ENCODE measurements around the gene PRPH2.
"Not testable (repeated sequence)": the region's sequence is repeated elsewhere in the genome, so short reads cannot be mapped to it uniquely, and the experiment has no call there.

PRPH2 gene

GRCh38 chr6:42742116-42742894 is 19.9 kb upstream of the PRPH2 start:
- no peak for DNase-seq

DNA sequence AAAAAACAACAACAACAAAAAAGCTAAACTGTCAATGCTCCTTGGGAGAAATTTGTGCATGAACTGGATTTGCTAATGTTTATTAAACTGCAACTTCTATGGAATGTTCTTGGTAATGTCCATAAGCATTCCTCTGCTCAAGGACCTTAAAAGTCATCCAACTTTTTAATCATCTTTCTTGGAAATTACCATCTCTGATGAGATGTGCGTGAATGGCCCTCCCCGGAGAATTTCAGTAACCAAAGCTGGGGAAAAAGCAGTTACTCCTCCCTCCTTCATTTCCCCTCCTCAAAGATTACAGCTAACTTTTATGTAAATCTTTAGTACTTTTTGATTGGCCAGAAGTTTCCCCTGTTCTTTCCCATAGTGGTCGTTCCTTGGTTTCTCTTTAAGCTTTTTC is 18.3 kb upstream of the PRPH2 start:
- DNase-seq, result no peak

DNA sequence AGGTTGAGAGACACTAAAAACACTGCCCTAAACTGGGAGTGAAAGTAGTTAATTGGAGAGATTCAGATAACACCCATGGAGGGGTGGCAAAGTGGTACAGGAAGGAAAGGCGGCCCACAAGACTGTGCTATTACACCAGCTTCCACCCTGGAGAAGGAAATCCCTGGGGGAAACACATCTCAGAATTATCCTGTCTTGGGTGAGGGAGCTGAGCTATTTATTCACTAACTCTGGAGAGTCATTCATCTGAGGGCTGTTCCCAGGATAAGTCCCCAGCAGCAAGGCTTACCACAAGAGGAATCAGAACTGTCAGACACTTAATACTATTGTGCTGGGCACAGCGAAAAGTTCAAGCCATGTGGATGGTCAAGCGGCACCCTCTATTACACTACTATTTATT is 13.6 kb upstream of the PRPH2 start:
- DNase-seq, result no peak

DNA sequence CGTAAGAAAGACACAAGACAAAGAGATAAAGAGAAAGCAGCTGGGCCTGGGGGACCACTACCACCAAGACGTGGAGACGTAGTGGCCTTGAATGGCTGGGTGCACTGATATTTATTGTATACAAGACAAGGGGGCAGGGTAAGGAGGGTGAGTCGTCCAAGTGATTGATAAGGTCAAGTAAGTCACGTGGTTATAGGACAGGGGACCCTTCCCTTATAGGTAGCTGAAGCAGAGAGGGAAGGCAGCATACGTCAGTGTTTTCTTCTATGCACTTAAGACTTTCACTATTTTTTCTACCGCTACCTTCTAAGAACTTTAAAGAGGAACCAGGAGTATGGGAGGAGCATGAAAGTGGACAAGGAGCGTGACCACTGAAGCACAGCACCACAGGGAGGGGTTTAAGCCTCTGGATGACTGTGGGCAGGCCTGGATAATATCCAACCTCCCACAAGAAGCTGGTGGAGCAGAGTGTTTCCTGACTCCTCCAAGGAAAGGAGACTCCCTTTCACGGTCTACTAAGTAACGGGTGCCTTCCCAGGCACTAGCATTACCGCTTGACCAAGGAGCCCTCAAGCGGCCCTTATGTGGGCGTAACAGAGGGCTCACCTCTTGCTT is 11.6 kb upstream of the PRPH2 start:
- DNase-seq, result peak in 1 of 2 donors; percentile 16

GRCh38 chr6:42729731-42730130 is 7.3 kb upstream of the PRPH2 start:
- DNase-seq, result no peak

- DNase-seq, result no peak
Observed at GRCh38 chr6:42727627-42728026, 5.2 kb upstream of the PRPH2 start.

- DNase-seq, result no peak
Observed at GRCh38 chr6:42727087-42727611, 4.8 kb upstream of the PRPH2 start.

GRCh38 chr6:42726485-42727086 is 4.2 kb upstream of the PRPH2 start:
- DNase-seq, result peak; percentile 83 to 86

DNA sequence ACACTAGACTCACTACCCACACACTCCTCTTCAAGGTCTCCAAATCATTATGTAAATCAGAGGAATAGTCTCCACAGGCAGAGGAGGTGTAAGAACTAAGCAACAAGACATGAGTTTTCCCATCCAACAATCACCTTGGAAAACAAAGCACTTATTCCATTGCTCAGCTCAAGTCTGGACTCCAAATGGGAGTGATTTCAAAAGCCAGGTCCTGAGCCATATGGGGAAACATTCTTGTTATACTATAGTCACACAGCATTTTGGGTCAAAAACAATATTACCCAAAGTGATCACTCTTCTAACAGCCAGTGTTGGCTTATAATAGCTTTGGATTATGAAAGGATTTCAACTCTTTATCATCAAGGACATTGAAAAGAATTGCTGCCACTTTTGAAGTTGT is 3.6 kb upstream of the PRPH2 start:
- DNase-seq, result peak in 1 of 2 donors; percentile 8

DNA sequence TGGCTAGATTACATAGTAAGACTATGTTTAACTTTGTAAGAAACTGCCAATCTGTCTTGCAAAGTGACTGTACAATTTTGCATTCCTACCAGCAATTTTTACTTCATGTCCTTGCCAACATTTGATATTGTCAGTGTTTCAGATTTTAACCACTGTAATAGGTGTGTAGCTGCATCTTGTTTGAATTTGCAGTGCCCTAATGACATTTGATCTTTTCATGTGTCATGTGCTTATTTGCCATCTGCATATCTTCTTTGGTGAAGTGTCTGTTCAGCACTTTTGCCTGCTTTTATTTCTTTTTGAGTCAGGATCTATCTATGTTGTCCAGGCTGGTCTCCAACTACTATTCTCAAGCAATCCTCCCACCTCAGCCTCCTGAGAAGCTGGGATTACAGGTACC is 2.4 kb upstream of the PRPH2 start:
- DNase-seq, result no peak

- DNase-seq, result no peak
Observed at GRCh38 chr6:42720739-42721138, 1.7 kb downstream of the PRPH2 start.

DNA sequence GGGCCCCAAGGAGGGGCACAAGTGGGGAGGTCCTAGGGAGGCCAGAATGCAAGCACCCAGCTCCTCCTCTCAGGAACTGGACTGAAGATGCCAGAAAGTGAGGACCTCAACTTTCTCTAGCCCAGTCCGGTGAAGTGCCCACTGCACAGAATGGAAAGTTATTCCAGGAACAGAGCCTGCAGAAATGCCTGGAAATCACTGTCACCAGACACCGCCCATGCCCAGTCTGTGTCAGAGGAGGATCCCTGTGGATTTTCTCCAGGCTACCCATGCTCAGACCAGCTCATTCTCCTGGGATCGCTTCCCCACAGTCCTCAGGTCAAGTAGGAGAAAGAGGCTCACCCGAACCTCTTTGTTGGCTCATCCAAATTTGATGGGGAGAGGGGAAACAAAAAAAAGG is 6.5 kb downstream of the PRPH2 start:
- DNase-seq, result no peak

DNA sequence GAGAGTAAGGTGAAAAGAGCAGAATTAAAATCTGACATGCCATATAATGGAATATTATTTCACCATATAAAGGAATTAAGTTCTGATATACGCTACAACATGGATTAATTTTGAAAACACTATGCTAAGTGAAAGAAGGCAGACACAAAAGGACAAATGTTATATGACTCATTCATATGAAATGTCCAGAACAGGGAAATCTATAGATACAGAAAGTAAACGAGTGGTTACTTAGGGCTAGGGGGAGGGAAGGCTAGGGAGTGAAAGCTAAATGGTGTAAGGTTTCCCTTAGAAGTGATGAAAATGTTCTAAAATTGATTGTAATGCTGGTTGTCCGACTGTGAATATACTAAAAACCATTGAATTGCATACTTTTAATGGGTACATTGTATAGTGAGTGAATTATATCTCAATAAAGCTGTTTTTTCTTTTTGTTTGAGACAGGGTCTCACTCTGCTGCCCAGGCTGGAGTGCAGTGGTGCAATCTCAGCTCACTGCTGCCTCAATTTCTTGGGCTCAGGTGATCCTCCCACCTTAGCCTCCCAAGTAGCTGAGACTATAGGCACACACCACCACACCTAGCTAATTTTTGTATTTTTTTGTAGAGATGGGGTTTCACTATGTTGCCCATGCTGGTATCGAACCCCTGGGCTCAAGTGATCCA is 8.2 kb downstream of the PRPH2 start:
- no peak for DNase-seq

GRCh38 chr6:42711930-42712329 is 10.5 kb downstream of the PRPH2 start:
- no peak for DNase-seq

GRCh38 chr6:42710316-42710715 is 12.1 kb downstream of the PRPH2 start:
- DNase-seq, result no peak

DNA sequence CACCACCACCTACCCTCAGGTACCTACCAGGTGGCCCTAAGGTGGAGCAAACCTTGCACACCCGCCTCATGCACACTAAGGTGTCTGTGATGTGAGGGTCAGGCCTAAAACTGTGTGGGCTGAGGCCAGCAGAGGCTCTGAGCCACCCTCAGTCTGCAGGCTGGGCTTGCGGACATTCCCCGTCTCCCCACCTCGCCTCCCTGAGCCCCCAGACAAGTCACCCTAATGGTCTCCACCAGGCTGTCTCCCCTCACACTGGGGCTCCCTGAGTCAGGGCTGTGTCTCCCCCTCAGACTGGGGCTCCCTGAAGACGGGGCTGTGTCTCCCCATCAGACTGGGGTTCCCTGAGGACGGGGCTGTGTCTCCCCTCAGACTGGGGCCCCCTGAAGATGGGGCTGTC is 12.5 kb downstream of the PRPH2 start:
- no peak for DNase-seq

GRCh38 chr6:42708096-42708495 is 14.3 kb downstream of the PRPH2 start:
- DNase-seq, result no peak

DNA sequence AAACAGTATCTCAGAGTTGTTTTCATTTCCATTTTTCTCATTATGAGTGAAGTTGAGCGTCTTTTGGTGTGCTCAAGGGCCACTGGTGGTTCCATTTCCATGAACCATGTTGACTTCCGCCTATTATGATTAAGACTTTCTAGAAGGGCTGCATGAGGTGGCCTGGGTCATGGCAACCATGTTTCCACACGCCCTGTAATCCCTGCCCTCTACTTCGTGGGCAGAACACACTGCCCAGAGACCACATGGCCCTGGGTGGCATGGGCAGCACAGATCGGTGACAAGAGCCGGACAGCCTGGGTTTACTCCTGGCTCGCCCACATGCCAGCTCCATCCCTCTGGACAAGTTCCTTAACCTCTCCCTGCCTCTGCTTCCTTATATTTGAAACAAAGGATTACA is 14.8 kb downstream of the PRPH2 start:
- DNase-seq, result no peak

GRCh38 chr6:42704937-42705374 is 17.4 kb downstream of the PRPH2 start:
- DNase-seq, result no peak

DNA sequence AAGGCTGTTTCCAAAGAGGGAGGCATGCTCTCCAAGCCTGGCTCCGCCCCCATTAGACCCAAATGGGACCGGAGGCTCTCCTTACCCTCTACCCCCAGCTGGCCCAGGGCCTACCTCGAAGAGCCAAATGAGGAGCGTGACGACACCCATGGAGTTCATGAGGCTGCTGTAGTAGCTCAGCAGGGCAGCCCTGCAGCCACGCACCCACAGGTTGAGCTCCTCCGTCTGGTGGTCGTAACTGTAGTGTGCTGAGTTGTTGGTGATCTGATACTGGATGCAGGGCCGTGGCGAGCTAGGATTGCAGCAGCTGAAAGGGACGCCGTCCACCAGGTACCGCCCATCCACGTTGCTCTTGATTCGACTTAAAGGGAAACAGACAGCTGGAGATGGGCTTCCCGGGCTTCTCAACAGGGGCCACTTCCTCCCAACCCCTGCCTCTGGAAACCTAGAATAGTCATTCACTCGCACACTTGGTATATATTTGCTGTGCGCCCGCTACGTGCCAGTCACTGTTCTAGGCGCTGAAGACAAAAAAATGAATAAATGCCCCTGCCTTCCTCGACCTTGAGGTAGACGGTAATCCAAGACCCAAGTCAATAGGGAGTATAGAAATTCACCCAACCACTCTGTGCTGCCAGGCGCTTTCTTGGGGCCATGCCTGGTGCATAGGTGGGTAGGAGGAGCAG is 18.0 kb downstream of the PRPH2 start:
- DNase-seq, result no peak

- DNase-seq, result not testable (repeated sequence)
Observed at GRCh38 chr6:42702786-42703185, 19.6 kb downstream of the PRPH2 start.

GRCh38 chr6:42702200-42702599 is 20.2 kb downstream of the PRPH2 start:
- no peak for DNase-seq

DNA sequence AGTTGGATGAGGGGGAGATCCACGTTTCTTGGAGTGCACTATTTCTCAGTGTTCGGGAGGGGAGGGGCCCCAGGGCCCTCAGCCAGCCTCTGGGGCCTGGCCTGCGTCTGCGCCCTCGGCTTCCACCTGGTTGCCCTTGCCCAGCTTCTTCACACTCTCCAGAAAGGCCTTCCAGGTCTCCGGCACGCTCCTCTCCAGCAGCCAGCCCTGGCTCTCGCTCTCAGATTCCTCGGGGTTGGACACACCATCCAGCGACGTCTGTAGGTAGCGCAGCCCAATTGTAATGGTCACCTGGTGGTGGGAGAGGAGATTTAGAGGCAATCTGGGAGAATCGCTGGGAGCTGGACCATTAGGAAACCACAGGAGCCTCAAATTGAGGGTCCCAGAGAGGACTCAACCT is 24.2 kb downstream of the PRPH2 start:
- DNase-seq, result no peak
